Measurements from ENCODE around the gene PAPOLA. TPM values are rescaled to one million over a fixed set of nuclear protein-coding genes. Genes with fewer than 3 reads are reported as not detected.
A peak's percentile ranks its signal among the peaks of the same experiment; 100 is the strongest.

PAPOLA gene
- polyA plus RNA-seq, 2 of the 4 experiments (the other 2 are of a cell fraction): 105 to 273 TPM

DNA sequence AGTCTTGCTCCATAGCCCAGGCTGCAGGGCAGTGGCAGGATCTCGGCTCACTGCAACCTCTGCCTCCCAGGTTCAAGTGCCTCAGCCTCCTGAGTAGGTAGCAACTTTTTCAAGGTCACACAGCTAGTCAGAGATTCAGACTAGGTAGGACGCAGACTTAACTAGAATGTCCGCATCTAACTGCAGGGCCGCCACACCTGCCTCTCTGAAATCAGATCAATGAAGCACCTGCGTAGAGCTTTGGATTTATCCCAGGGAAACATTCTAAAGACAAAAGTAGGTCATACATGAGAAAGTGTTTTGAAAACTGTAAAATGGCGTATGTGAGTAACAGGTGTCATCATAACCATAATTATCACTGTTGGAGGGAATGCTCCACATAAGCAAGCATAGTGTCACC is 49.5 kb upstream of the PAPOLA start:
- Histone ChIP-seq H3K4me2 (no peak overlapping the region), H3K4me1 (no peaks in the 10 kb centered on the region), H3K9me3 (no peaks in the 10 kb centered on the region), H3K4me3 (no peak overlapping the region), H3K27ac (no peak overlapping the region)
- DNase-seq (ENCODE audit: low read depth in 1 of 2, low spot score in 1 of 2): no peak
- FAIRE-seq: no peak
- 85% methylated on average over 6 of the region's 6 CpGs for WGBS (ENCODE audit: missing lambda C conversion rate)
- POLR2A ChIA-PET: no interaction called here
- TF ChIP-seq, protein P1, sequence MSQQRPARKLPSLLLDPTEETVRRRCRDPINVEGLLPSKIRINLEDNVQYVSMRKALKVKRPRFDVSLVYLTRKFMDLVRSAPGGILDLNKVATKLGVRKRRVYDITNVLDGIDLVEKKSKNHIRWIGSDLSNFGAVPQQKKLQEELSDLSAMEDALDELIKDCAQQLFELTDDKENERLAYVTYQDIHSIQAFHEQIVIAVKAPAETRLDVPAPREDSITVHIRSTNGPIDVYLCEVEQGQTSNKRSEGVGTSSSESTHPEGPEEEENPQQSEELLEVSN (IDR thresholded peaks at IDR 0.05; ENCODE audit: borderline replicate concordance, low read depth): no peak
- TF ChIP-seq MYC (IDR thresholded peaks at IDR 0.05; ENCODE audit: borderline replicate concordance, low read length): no peak
- ATAC-seq: no peak
- CTCF ChIA-PET: no interaction called here

DNA sequence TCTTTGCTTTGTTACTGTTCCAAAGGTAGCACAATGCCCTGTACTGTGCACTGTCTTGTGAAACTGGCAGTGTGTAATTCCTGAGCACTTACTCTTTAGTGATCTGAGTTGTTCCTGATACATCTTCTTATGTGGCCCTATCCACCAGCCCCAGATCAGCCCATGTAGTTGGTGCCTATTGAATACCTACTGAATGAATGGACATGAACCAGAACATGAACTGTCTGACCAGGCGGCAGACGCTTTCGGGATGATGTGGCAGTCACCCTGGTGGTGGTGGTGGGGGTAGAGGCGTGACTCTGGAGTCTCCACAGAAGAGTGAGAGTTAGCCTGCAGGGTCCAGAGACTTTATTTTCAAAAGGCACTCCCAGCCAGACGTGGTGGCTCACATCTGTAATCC is 46.6 kb upstream of the PAPOLA start:
- Histone ChIP-seq H3K27ac (no peak overlapping the region), H3K4me3 (no peak overlapping the region), H3K9me3 (no peaks in the 10 kb centered on the region), H3K4me1 (no peaks in the 10 kb centered on the region), H3K4me2 (no peak overlapping the region)
- ATAC-seq: no peak; a peak in 1 of 6 replicates
- TF ChIP-seq TFCP2L1 (CRISPR knock-in tag; IDR thresholded peaks at IDR 0.05) (no peak), TP53 (CRISPR knock-in tag; IDR thresholded peaks at IDR 0.05) (no peak)
- WGBS (ENCODE audit: missing lambda C conversion rate): 70% methylated on average over 5 of the region's 5 CpGs
- no peak for DNase-seq (ENCODE audit: low read depth in 1 of 2, low spot score in 1 of 2)
- no peak for FAIRE-seq
- ChIA-PET POLR2A (interaction anchor here (0.7 kb wide), 1 partner anchor 36 kb away, joined by 6 read pairs; no protein-coding TSS in a partner anchor), CTCF (no interaction called here)

DNA sequence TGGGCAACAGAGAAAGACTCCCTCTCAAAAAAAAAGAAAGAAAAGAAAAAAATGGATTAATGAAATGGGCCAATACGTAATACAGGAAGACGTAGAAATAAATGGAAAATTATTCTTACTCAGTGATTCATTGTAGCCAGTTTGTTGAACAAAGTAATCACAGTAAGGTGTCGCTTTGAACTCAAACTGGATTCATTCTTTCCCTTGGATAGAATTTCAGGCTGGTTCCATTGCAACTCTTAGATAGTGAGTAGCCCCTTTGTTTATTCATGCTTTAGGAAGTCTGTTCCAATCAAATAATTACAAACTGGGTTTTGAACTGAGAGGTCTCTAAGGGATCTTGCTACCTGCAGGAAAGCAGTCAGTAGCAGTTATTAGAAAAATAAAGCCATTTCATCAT is 42.3 kb upstream of the PAPOLA start:
- POLR2A ChIA-PET: no interaction called here
- TF ChIP-seq CEBPB (IDR thresholded peaks at IDR 0.05): no peak
- TF ChIP-seq JUNB (IDR thresholded peaks at IDR 0.05): no peak
- TF ChIP-seq, protein P2, sequence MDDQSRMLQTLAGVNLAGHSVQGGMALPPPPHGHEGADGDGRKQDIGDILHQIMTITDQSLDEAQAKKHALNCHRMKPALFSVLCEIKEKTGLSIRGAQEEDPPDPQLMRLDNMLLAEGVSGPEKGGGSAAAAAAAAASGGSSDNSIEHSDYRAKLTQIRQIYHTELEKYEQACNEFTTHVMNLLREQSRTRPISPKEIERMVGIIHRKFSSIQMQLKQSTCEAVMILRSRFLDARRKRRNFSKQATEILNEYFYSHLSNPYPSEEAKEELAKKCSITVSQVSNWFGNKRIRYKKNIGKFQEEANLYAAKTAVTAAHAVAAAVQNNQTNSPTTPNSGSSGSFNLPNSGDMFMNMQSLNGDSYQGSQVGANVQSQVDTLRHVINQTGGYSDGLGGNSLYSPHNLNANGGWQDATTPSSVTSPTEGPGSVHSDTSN (IDR thresholded peaks at IDR 0.05): no peak
- TF ChIP-seq, protein P3, sequence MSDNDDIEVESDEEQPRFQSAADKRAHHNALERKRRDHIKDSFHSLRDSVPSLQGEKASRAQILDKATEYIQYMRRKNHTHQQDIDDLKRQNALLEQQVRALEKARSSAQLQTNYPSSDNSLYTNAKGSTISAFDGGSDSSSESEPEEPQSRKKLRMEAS (IDR thresholded peaks at IDR 0.05): no peak
- no peak for TF ChIP-seq JUN (IDR thresholded peaks at IDR 0.05)
- TF ChIP-seq KDM1A (IDR thresholded peaks at IDR 0.05; ENCODE audit: low read depth): no peak
- no peak for DNase-seq (ENCODE audit: low read depth in 1 of 2, low spot score in 1 of 2)
- no peak for FAIRE-seq
- CTCF ChIA-PET: no interaction called here
- Histone ChIP-seq H3K9me3 (no peaks in the 10 kb centered on the region), H3K4me3 (no peak overlapping the region), H3K4me2 (no peak overlapping the region), H3K27ac (no peak overlapping the region), H3K4me1 (no peaks in the 10 kb centered on the region)
- ATAC-seq: no peak
- 82% methylated on average over 3 of the region's 3 CpGs for WGBS (ENCODE audit: missing lambda C conversion rate)

DNA sequence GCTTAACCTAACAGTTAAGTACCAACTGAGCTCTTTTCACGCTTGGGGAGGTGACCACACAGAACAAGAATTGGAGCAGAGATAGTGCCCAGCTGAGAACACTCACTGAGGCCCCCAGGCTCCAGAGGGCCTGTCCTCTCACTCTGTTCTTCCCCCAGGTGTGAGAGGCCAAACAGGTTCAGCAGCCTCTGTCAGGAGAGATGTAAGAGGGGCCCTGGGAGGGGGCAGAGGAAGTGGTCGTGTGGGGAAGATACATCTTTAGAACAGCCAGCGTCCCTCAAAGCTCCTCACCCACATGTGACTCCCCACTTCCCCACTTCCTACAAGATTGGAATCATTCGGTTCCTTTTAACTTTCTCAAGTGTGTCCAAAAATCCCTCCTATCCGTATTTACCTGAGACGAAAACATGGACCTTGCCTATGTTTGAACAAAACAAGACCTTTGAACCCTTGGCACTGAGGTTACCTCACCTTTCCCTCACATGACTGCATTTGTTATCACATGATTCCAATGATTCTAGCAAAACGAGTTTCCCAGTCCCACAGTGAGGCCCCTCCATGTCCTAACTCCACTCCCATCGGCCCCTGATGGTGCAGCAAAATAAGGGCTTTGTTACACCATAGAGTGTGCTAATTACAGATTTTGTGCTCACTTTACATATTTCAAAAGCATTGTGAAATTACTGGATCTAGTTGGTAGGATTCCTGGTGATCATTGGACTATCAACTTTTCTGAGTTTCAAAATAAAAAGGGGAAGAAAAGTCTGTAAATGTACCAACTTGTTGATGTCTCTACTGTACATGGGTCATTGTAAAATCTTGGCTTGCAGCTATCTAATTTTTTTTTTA is 40.0 kb upstream of the PAPOLA start:
- CTCF ChIA-PET: no interaction called here
- DNase-seq (ENCODE audit: low read depth in 1 of 2, low spot score in 1 of 2) (no peak), ATAC-seq (no peak), FAIRE-seq (no peak)
- POLR2A ChIA-PET: no interaction called here
- H3K27ac ChIP-seq: no peak overlapping the region
- no peaks in the 10 kb centered on the region for H3K4me1 ChIP-seq
- H3K4me2 ChIP-seq: no peak overlapping the region
- no peak overlapping the region for H3K4me3 ChIP-seq
- TF ChIP-seq, protein P4, sequence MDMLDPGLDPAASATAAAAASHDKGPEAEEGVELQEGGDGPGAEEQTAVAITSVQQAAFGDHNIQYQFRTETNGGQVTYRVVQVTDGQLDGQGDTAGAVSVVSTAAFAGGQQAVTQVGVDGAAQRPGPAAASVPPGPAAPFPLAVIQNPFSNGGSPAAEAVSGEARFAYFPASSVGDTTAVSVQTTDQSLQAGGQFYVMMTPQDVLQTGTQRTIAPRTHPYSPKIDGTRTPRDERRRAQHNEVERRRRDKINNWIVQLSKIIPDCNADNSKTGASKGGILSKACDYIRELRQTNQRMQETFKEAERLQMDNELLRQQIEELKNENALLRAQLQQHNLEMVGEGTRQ (IDR thresholded peaks at IDR 0.05): peak; percentile 61
- no peak for TF ChIP-seq ESRRA (IDR thresholded peaks at IDR 0.05; ENCODE audit: borderline replicate concordance, low read length)
- no peaks in the 10 kb centered on the region for H3K9me3 ChIP-seq
- 61% methylated on average over 8 of the region's 8 CpGs for WGBS (ENCODE audit: missing lambda C conversion rate)

DNA sequence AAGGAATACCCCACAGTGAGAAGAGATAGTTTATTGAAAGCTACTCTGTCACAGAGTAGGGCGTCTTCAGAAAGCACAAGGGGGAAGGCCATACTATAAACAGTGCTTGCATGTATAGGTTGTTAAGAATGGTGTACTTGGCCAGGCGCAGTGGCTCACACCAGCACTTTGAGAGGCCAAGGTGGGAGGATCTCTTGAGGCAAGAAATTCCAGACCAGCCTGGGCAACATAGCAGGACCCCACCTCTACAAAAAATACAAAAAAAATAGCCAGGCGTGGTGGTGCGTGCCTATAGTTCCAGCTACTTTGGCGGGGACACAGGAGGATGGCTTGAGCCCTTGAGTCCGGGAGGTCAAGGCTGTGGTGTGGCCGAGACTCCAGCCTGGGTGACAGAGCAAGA is 38.0 kb upstream of the PAPOLA start:
- Histone ChIP-seq H3K27ac (no peak overlapping the region), H3K4me1 (peaks cover 6% of the 10 kb centered on the region; the same call in 2 of the 3 replicates), H3K4me2 (no peak overlapping the region), H3K9me3 (no peaks in the 10 kb centered on the region), H3K4me3 (no peak overlapping the region)
- ChIA-PET POLR2A (no interaction called here), CTCF (interaction anchor here (0.7 kb wide), 1 partner anchor 127 kb away, joined by 3 read pairs; no protein-coding TSS in a partner anchor)
- ATAC-seq (no peak), DNase-seq (ENCODE audit: low read depth in 1 of 2, low spot score in 1 of 2) (no peak), FAIRE-seq (no peak)
- no peak for TF ChIP-seq HOXB13 (CRISPR knock-in tag; IDR thresholded peaks at IDR 0.05; ENCODE audit: low read depth)
- TF ChIP-seq ZFP36 (IDR thresholded peaks at IDR 0.05; ENCODE audit: borderline replicate concordance, partially characterized antibody): no peak
- no peak for TF ChIP-seq GATA3 (IDR thresholded peaks at IDR 0.05; ENCODE audit: borderline replicate concordance)
- 75% methylated on average over 7 of the region's 7 CpGs for WGBS (ENCODE audit: missing lambda C conversion rate)
